Measurements from ENCODE around the gene PCNX2. TPM values are rescaled to one million over a fixed set of nuclear protein-coding genes. Genes with fewer than 3 reads are reported as not detected.
A peak's percentile ranks its signal among the peaks of the same experiment; 100 is the strongest.

The PCNX2 gene
- total and polyA plus RNA-seq, 4 experiments from 2014 or later, result 1.8 to 109 (median 55.7) TPM

DNA sequence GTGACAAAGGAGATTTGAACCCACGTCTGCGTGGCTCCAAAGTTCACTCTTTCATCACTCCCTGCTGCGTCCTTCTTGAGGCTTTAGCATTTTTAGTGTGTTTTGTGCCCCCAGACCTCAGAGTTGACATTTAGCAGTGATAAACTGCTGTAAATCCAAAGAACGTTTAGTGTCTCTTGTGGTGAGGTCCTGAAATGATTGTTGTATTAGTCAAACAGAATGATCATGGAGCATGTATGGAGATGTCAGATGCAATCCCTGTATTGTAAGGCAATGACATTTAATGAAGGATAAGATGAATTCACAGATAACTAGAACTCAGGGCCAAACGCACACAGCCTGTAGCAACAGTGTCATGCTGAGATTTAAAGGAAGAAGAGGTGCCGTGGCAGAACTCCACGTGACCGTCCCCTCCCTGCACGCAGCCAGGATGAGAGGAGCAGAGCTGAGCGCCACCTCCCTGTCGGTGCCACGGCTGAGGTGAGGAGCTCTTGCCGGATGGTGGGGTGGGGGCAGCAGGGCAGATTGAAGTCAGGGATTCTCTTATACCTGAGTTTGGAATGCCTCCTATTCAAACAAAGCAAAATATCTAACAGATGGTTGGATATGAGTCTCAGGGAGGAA lies 315.1 kb downstream of the PCNX2 start:
- Histone ChIP-seq H3K4me3 (ENCODE audit: low read length in 2 of 2) (no peak overlapping the region), H3K4me1 (ENCODE audit: insufficient read depth, low read length) (peaks cover 17% of the 10 kb centered on the region), H3K27me3 (ENCODE audit: insufficient read depth, low read length) (no peaks in the 10 kb centered on the region), H3K9me3 (ENCODE audit: control insufficient read depth in 1 of 2, low read length in 2 of 2) (no peaks in the 10 kb centered on the region), H3K27ac (ENCODE audit: low read depth, low read length) (no peak overlapping the region), H3K36me3 (ENCODE audit: insufficient read depth, low read length) (peaks cover 12% of the 10 kb centered on the region)
- CTCF ChIA-PET (ENCODE audit: partially characterized antibody), result interaction anchor here (0.9 kb wide), 1 partner anchor 57 kb away, joined by 3 read pairs; no protein-coding TSS in a partner anchor
- Mint-ChIP-seq H3K9me3 (no peaks in the 10 kb centered on the region), H3K27me3 (no peaks in the 10 kb centered on the region), H3K27ac (peak overlapping the region in 2 of 7 donors; percentile 11 to 20), H3K4me3 (no peak overlapping the region), H3K4me1 (peaks cover 9 to 20% (median 13%) of the 10 kb centered on the region in 4 donors), H3K36me3 (peaks cover 26 to 27% of the 10 kb centered on the region in 2 donors)
- intact Hi-C loops (cut with micrococcal nuclease), result no loop called here
- DNase-seq, result no peak
- POLR2A ChIA-PET (ENCODE audit: partially characterized antibody), result no interaction called here

DNA sequence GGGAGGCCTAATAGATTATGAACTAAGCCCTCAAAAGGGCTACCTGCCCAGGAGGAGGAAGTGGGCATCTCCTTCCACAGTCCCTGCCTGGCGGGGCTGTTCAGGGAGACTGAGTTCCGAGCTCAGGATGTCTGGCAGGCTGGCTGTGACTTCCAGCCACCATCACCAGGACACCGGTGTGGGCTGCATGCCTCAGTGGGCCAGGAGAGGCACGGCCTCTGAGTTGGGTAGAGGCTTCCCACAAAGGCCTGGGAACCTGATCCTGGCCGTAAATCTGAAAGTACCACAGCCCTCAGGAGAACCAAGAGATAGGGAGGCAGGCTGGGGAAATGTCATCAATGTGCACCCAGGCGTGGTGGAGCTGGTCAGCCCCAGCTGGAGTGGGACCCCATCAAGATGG lies 316.0 kb downstream of the PCNX2 start:
- Histone ChIP-seq H3K4me3 (ENCODE audit: low read length in 2 of 2) (no peak overlapping the region), H3K27ac (ENCODE audit: low read depth, low read length) (no peak overlapping the region), H3K36me3 (ENCODE audit: insufficient read depth, low read length) (peaks cover 9% of the 10 kb centered on the region), H3K27me3 (ENCODE audit: insufficient read depth, low read length) (no peaks in the 10 kb centered on the region), H3K9me3 (ENCODE audit: control insufficient read depth in 1 of 2, low read length in 2 of 2) (no peaks in the 10 kb centered on the region), H3K4me1 (ENCODE audit: insufficient read depth, low read length) (peaks cover 17% of the 10 kb centered on the region)
- intact Hi-C loops (cut with micrococcal nuclease), result no loop called here
- peaks cover 28 to 31% of the 10 kb centered on the region in 2 donors for H3K36me3 Mint-ChIP-seq
- H3K4me1 Mint-ChIP-seq, result peaks cover 9 to 20% (median 13%) of the 10 kb centered on the region in 4 donors
- no peak overlapping the region for H3K4me3 Mint-ChIP-seq
- no peak for DNase-seq
- H3K27me3 Mint-ChIP-seq, result no peaks in the 10 kb centered on the region
- peak overlapping the region in 1 of 7 donors; percentile 17 for H3K27ac Mint-ChIP-seq
- POLR2A ChIA-PET (ENCODE audit: partially characterized antibody), result no interaction called here
- CTCF ChIA-PET (ENCODE audit: partially characterized antibody), result no interaction called here
- peaks cover 0 to 6% (median 0%) of the 10 kb centered on the region in 8 donors for H3K9me3 Mint-ChIP-seq

- no peak for DNase-seq
- H3K27ac Mint-ChIP-seq, result peak overlapping the region in 2 of 7 donors; percentile 32 to 59
- H3K27me3 Mint-ChIP-seq, result no peaks in the 10 kb centered on the region
- Histone ChIP-seq H3K9me3 (ENCODE audit: control insufficient read depth in 1 of 2, low read length in 2 of 2) (no peaks in the 10 kb centered on the region), H3K27me3 (ENCODE audit: insufficient read depth, low read length) (no peaks in the 10 kb centered on the region), H3K4me1 (ENCODE audit: insufficient read depth, low read length) (peaks cover 17% of the 10 kb centered on the region), H3K36me3 (ENCODE audit: insufficient read depth, low read length) (peaks cover 9% of the 10 kb centered on the region), H3K4me3 (ENCODE audit: low read length in 2 of 2) (no peak overlapping the region), H3K27ac (ENCODE audit: low read depth, low read length) (no peak overlapping the region)
- peaks cover under 1 to 7% (median 4%) of the 10 kb centered on the region in 8 donors for H3K9me3 Mint-ChIP-seq
- intact Hi-C loops (cut with micrococcal nuclease), result no loop called here
- peak overlapping the region in 1 of 8 donors; percentile 52 for H3K4me3 Mint-ChIP-seq
- CTCF ChIA-PET (ENCODE audit: partially characterized antibody), result no interaction called here
- POLR2A ChIA-PET (ENCODE audit: partially characterized antibody), result interaction anchor here (0.8 kb wide), 1 partner anchor 13 kb away, joined by 3 read pairs; no protein-coding TSS in a partner anchor
- H3K36me3 Mint-ChIP-seq, result peaks cover 31 to 34% of the 10 kb centered on the region in 2 donors
- peaks cover 9 to 20% (median 13%) of the 10 kb centered on the region in 4 donors for H3K4me1 Mint-ChIP-seq
Measured at GRCh38 chr1:232978815-232979214, 316.7 kb downstream of the PCNX2 start.

DNA sequence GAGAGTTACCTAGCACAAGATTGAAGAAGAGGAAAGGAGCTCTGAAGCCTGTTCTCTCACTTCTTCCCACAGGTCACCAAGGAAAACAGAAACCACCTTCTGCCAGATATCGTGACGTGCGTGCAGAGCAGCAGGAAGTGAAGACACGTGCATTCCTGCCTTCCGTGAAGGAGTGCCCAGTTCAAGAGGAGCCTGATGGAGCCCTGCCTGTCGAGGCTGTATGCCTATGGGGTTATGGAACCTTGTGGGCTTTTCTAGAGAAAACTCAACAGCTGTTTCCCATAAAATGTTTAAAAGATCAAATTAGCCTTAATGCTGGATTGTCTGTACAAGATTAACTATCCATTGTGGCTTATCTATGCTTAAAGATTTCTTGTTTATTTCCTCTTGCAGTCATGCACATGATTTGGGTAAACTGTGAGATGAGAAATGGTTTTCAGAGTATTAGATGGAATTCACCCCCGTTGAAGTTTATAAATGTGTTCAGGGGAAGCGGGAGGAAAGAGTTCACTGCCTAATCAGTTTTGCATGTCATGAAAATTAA lies 317.4 kb downstream of the PCNX2 start:
- intact Hi-C loops (cut with micrococcal nuclease), result no loop called here
- Mint-ChIP-seq H3K27ac (peak overlapping the region; percentile 54 to 89 (median 86)), H3K4me3 (peak overlapping the region in 4 of 8 donors; percentile 20 to 67 (median 35)), H3K36me3 (peaks cover 35 to 36% of the 10 kb centered on the region in 2 donors), H3K27me3 (no peaks in the 10 kb centered on the region), H3K9me3 (peaks cover 5 to 14% (median 11%) of the 10 kb centered on the region in 8 donors), H3K4me1 (peaks cover 9 to 20% (median 13%) of the 10 kb centered on the region in 4 donors)
- no peak overlapping the region for H3K27ac ChIP-seq (ENCODE audit: low read depth, low read length)
- ChIA-PET CTCF (ENCODE audit: partially characterized antibody) (interaction anchor here (1.0 to 1.1 kb wide), 2 partner anchors 11 to 26 kb away, joined by 3 read pairs; no protein-coding TSS in a partner anchor), POLR2A (ENCODE audit: partially characterized antibody) (interaction anchor here (0.8 kb wide), 1 partner anchor 12 kb away, joined by 3 read pairs; no protein-coding TSS in a partner anchor)
- H3K27me3 ChIP-seq (ENCODE audit: insufficient read depth, low read length), result no peaks in the 10 kb centered on the region
- peaks cover 9% of the 10 kb centered on the region for H3K36me3 ChIP-seq (ENCODE audit: insufficient read depth, low read length)
- peaks cover 17% of the 10 kb centered on the region for H3K4me1 ChIP-seq (ENCODE audit: insufficient read depth, low read length)
- DNase-seq, result peak in 2 of 5 donors; percentile 17 to 39
- H3K4me3 ChIP-seq (ENCODE audit: low read length in 2 of 2), result no peak overlapping the region
- H3K9me3 ChIP-seq (ENCODE audit: control insufficient read depth in 1 of 2, low read length in 2 of 2), result peaks cover 0 to 3% of the 10 kb centered on the region in 2 donors

- Mint-ChIP-seq H3K27ac (peak overlapping the region in 2 of 7 donors; percentile 13 to 59), H3K4me3 (no peak overlapping the region), H3K27me3 (no peaks in the 10 kb centered on the region), H3K9me3 (peaks cover 5 to 21% (median 19%) of the 10 kb centered on the region in 8 donors), H3K4me1 (peaks cover 9 to 20% (median 14%) of the 10 kb centered on the region in 4 donors), H3K36me3 (peaks cover 58 to 60% of the 10 kb centered on the region in 2 donors)
- Histone ChIP-seq H3K36me3 (ENCODE audit: insufficient read depth, low read length) (peaks cover 24% of the 10 kb centered on the region), H3K4me1 (ENCODE audit: insufficient read depth, low read length) (peaks cover 17% of the 10 kb centered on the region), H3K27ac (ENCODE audit: low read depth, low read length) (no peak overlapping the region), H3K27me3 (ENCODE audit: insufficient read depth, low read length) (no peaks in the 10 kb centered on the region), H3K4me3 (ENCODE audit: low read length in 2 of 2) (no peak overlapping the region), H3K9me3 (ENCODE audit: control insufficient read depth in 1 of 2, low read length in 2 of 2) (peaks cover 0 to 10% of the 10 kb centered on the region in 2 donors)
- ChIA-PET CTCF (ENCODE audit: partially characterized antibody) (no interaction called here), POLR2A (ENCODE audit: partially characterized antibody) (no interaction called here)
- intact Hi-C loops (cut with micrococcal nuclease), result no loop called here
- DNase-seq, result no peak
Measured at GRCh38 chr1:232974971-232975370, 320.6 kb downstream of the PCNX2 start.

DNA sequence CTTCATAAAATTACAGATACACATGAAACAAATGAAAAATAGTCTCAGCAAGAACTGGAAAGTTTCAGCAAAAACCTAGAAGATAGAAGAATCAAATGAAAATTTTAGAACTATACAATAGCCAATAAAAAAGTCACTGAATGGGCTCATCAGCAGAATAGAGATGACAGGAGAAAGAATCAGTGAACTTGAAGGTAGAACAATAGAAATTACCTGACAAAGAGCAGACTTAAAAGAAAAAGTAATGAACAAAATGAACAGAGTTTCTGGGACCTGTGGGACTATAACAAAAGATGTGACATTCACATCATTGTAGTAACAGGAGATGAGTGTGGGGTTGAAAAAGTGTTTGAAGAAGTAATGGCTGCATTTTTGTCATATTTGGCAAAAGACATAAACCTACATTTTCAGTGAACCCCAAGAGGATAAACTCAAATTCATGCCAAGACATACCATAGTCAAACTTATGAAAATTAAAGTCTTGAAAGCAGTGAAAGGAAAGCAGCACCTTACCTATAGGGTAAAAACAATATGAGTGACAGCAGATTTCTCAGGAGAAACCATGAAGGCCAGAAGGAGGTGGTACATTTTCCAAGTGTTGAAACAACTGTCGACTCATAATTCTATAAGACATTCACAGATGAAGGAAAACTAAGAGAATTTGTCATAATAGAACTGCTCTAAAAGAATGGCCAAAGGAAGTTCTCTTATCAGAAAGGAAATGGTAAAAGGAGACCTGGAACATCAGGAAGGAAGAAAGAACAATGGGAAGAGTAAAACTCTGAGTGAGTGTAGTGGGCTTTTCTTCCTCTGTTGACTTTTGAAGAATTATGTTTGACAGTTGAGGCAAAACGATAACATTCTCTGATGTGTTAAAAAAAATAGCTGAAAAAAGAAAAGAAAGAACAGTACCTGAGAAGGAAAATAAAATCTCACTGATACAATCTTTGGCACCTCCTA lies 321.6 kb downstream of the PCNX2 start:
- DNase-seq, result no peak
- ChIA-PET POLR2A (ENCODE audit: partially characterized antibody) (no interaction called here), CTCF (ENCODE audit: partially characterized antibody) (no interaction called here)
- peaks cover 68% of the 10 kb centered on the region in 2 donors for H3K36me3 Mint-ChIP-seq
- Histone ChIP-seq H3K36me3 (ENCODE audit: insufficient read depth, low read length) (peaks cover 24% of the 10 kb centered on the region), H3K9me3 (ENCODE audit: control insufficient read depth in 1 of 2, low read length in 2 of 2) (peaks cover 0 to 10% of the 10 kb centered on the region in 2 donors), H3K4me3 (ENCODE audit: low read length in 2 of 2) (no peak overlapping the region), H3K27ac (ENCODE audit: low read depth, low read length) (no peak overlapping the region), H3K4me1 (ENCODE audit: insufficient read depth, low read length) (peaks cover 15% of the 10 kb centered on the region), H3K27me3 (ENCODE audit: insufficient read depth, low read length) (no peaks in the 10 kb centered on the region)
- peak overlapping the region in 2 of 7 donors; percentile 56 to 65 for H3K27ac Mint-ChIP-seq
- peaks cover 5 to 21% (median 19%) of the 10 kb centered on the region in 8 donors for H3K9me3 Mint-ChIP-seq
- H3K4me3 Mint-ChIP-seq, result no peak overlapping the region
- peaks cover 9 to 18% (median 14%) of the 10 kb centered on the region in 4 donors for H3K4me1 Mint-ChIP-seq
- H3K27me3 Mint-ChIP-seq, result no peaks in the 10 kb centered on the region
- intact Hi-C loops (cut with micrococcal nuclease), result no loop called here
